Kidney tubule cell (primary cell): ENCODE data around the gene SLC26A4.

Experiments
- DNase-seq: peaks from one replicate; pipeline ENCODE4 v3.0.0-alpha.2; 2018; ENCODE audit warnings: low spot score

Gene SLC26A4

GRCh38 chr7:107697321-107698049 is 36.9 kb downstream of the SLC26A4 start:
- DNase-seq = peak; percentile 9

- no peak for DNase-seq
Measured at GRCh38 chr7:107700570-107700969, 39.9 kb downstream of the SLC26A4 start.

- DNase-seq = no peak
Measured at GRCh38 chr7:107701191-107701590, 40.6 kb downstream of the SLC26A4 start.

DNA sequence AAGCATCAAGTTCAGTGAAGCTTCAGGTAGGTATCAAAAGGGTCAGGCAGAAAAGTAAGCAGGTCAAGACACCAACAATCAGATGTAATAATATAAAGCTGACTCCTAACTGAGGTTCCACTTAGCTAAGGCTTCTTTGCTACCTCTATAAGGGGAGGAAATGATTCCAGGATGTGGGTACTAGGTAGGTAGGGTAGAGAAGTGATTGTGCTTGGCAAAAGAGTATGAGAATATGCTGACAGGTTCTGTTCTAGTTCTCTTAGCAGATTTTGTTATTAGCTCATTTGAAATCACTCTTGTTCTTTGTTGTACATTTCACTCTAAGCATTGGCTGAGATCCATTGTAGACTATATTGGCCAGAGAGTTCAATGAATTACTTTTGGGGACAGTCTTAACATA is 42.6 kb downstream of the SLC26A4 start:
- no peak for DNase-seq

DNA sequence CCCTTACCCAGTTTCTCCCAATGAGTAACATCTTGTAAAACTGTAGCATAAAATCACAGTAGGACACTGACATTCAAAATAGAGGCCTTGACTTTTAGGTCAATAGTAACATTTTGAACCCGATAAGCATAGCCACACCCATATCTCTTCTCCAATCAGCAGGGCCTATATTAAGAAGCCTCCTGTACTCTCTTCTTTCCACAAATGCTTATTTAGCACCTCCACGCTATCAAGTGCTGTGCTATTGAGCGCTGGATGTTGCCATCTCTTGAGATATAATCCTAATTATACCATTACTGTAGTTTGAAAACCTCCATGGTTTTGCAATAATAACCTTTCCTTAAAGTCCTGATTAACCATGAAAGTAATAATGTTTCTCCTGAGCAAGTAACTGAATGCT is 43.2 kb downstream of the SLC26A4 start:
- no peak for DNase-seq

DNA sequence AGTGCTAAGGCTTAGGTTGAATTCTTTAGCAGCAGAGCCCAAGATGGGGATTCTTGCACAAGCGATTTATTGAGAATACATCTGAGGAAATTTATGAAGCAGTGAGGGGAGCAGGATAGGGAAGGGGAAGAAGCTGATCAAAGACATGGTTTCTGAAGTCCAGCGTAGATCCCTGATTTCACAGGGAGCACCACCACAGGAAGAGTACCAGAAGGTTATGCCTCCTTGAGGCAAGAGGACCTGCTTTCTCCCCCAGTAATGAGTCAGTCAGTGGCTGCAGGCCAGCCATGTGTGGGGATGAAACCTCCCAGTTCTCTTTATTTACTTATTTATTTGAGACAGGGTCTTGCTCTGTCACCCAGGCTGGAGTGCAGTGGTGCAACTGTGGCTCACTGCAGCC is 48.3 kb downstream of the SLC26A4 start:
- DNase-seq = no peak

DNA sequence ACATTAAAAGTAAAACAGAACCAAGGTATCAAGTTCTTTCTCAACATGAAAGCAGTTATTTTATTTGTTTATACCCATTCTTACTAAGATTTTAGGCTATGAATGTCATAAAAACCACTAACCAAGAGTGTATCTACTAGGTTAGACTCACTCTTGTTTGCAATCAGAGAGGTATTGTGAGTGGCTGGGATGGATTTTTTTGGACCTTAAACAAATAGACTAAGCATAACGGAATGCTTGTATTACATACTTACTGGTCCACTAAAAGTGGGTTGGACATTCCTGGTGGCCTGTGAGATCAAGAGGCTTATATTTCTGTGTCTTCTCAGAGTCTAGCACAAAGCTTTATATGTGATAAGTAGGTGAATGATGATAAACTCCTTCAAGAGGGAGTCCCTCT is 50.7 kb downstream of the SLC26A4 start:
- DNase-seq = peak; percentile 36

GRCh38 chr7:107712025-107712424 is 51.4 kb downstream of the SLC26A4 start:
- no peak for DNase-seq

DNA sequence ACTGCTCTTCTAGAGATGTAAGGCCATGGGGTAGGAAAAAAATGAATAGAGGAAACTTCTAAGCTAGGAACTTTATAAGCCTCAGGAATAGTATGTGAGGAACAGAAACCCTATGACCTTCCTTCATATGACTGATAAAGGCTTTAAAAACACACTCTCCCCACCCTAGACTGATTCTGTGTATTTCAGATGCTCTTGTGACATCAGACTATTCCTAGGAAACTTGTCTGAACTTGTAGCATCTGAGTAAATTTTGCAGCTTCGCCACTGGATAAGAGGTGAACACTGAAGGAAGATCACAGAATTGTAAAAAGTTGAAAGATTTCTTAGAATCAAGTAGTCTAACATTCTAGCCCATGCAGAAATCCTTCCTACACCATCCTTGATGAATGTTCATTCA is 52.3 kb downstream of the SLC26A4 start:
- DNase-seq = no peak

DNA sequence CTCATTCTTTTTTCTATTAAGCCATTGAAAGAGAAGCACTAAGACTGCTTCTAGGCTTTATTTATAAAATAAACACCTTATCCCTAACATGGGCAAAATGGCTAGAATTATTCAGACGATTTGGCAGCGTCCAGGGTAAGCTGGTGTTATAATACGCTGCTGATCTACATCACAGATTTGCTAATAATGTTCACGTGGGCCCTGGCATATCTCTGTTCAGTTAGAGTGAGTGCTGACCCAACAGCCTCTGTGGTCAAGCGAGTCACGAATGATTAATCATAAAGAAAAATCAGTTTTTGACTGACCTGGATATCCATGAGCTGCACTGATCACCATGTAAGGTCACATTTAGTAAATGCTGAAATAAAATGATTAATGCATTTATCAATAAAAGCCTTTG is 54.9 kb downstream of the SLC26A4 start:
- DNase-seq = peak; percentile 52

GRCh38 chr7:107718456-107719193 is 58.0 kb downstream of the SLC26A4 start:
- no peak for DNase-seq

DNA sequence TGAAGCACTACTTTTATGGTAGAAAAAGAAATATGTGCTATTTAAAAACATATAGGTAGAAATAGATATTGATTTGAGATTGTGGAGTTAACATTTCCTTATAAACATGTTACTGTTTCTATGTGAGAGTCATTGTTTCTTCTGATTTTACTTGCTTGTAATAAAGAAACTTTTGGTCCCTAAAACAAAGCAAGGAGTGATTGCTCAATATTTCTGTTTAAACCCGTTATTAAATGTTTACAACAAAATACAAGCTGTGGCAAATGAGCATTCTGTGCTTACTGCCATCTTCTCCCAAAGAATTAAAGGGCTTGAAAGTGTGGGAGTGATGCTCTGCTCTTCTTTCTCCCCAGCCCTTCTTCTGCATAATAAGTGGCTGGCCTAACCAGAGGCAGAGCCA is 60.7 kb downstream of the SLC26A4 start:
- no peak for DNase-seq

- DNase-seq = no peak
Measured at GRCh38 chr7:107723255-107723654, 62.6 kb downstream of the SLC26A4 start.

- peak; percentile 68 for DNase-seq
Measured at GRCh38 chr7:107725138-107725740, 64.6 kb downstream of the SLC26A4 start.

DNA sequence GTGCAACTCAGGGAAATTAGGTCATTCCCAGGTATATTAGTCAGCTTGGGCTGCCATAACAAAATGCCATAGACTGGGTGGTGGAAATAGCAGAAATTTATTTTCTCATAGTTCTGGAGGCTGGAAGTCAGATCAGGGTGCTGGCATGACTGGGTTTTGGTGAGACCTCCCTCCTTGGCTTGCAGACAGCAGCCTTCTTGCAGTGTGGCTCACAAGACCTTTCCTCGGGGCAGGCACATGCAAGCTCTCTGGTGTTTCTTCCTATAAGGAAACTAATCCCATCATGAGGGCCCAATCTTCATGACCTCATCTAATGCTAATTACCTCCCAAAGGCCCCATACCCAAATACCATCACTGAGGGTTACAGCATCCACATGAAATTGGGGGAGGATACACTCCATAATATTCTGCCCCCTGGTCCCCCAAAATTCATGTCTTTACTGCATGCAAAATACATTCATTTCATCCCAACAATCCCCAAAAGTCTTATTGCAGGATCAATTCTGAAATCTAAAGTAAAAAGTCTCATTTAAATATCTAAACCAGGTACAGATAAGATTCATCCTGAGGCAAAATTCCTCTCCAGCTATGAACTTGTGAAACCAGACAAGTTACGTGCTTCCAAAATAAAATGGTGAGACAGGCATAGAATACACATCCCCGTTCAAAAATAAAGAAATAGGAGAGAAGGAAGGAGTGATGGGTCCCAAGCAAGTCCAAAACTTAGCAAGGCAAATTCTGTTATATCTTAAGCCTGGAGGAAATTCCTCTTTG is 65.9 kb downstream of the SLC26A4 start:
- DNase-seq = no peak

DNA sequence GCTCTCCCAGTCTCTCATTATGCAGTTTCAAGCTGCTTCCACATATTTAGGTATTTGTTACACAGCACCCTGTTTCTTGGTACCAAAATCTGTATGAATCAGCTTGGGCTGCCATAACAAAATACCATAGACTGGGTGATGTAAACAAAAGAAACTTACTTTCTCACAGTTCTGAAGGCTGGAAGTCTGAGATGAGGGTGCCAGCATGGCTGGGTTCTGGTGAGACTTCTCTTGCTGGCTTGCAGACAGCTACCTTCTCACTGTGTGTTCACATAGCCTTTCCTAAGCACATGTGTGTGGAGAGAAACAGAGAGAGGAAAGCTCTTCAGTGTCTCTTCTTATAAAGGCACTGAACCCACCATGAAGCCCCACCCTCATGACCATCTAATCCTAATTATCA is 67.6 kb downstream of the SLC26A4 start:
- no peak for DNase-seq

DNA sequence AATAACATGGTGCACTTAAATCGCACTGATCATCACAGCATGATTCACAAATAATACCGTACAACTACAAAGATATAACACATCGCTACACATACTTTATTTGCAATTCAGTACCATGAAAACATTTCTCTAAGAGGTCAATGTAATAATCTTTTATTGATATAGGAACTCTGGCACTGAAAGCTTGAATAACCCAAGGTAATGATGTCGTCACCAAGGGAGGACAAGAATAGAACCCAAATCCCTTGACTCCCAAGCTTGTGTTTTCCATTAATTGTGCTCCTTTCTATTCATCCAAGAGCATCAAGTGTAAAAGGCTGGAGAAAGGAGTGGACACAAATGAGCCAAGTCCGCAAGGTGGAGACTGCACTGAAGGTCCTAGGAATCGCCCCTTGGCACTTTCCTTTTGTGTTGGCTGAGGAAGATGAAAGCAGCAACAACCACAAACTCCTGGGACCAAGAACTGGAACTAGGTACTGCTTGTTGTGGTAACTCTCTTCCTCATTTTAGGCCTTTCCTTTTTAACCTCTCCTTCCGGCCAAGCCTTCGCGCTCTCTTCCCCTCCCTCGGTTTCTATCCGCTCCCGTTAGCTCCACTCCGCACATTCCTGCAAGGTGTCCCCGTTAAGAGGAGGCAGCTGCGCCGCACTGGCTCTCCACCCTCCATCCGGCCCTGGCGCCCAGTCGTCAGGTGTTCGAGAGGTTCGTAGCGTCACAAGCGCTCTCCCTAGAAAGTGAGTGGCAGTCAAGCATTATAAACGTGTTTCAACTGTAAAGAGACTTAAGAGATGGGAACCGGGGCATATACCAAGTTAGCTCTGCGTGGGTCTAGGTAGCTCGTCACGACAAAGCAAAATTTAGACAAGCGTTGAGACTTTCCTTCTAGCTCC is 82.3 kb downstream of the SLC26A4 start:
- no peak for DNase-seq

DNA sequence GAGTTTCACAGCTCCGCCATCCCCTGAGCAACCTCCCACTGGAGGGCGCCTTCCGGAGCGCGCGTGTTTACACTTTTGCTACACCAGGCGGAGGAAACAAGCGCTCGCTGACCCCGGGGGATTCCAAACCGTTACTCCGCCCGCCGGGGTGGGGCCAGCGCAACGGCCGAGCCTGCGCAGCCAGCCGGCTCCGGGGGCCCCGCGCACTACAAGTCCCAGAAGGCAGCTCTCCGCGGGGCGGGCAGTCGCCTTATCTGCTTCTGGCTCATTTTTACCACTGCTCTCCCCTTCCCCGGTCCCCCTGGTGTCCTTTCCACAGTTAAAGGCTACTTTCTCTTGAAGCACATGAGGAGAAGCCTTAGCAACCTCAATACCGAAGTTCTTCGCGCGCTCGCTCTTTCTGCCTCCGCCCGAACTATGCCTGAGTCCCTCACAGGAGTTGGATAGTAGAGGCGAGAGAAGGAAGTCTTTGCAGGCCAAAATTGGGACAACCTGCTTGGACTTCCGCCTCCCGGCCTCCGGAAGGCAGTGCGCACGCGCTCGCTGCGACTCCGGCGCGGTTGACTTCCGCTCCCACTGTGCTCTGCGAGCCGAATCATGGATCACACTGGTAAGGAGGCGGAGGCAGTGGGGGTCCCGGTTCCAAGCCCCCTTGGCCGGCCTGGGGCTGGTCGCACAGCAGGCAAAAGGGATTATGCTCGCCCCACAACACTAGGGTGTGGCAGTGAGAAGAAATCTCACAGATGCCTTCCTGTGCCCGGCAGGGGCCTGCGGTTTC is 83.1 kb downstream of the SLC26A4 start, which contains the start of gene CBLL1:
CBLL1 (plus strand) TSS at position 576 of the 778 bp plus-strand sequence; CDS start at position 598, 22 bp downstream.
- peak; percentile 97 for DNase-seq

DNA sequence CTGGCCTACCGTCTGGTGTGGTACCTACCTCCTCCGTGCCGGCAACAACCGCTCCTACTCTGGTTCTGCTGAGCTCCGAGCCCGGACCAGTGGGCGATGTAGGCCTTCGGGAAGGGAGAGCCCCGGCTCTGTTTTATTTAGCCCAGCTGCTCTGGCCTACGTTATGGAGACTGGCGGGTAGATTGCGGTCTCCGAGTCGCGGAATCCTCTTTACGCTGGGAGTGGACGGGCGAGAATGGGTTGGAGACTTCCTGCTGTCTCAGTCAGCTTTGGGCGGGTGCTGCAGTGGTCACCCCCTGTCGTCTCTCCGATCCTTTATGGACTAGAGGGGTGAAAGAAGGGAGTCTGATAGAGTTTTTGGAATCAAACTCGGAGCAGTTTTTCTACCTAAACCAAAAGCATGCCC is 83.7 kb downstream of the SLC26A4 start:
- DNase-seq = no peak

DNA sequence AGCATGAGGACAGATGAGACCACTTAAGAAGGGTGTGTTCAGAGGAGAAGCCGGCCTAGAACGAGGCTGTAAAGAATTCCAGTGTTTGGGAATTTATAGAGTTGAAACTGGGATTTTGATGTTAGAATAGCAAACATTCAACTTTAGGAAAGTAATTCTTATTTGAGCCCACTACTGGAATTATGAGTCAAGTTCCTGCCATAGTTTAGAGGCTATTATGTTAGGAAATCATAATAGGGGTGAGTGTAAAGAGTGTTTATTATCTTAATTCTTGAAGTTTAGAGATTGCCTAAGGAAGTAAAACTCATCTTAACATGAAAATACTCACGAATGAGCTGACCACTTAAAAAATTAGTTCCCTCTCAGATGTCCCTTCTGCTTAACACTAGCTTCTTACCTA is 85.4 kb downstream of the SLC26A4 start:
- no peak for DNase-seq

DNA sequence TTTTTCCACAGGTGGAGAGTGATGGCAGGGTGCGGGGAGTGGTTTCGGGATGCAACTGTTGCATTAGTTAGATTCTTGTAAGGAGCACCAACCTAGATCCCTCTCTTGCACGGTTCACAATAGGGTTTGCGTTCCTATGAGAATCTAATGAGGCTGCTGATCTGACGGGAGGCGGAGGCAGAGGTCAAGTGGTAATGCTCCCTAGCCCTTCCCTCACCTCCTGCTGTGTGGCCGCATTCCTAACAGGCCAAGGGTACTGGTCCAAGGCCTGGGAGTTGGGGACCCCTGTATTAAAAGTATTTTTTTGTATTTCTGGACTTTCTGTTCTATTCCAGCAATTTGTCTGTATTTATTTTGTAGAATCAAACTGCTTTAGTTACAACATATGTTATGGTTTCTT is 90.5 kb downstream of the SLC26A4 start:
- DNase-seq = no peak
